ENCODE measurements around the gene HSD3B2.

DNA sequence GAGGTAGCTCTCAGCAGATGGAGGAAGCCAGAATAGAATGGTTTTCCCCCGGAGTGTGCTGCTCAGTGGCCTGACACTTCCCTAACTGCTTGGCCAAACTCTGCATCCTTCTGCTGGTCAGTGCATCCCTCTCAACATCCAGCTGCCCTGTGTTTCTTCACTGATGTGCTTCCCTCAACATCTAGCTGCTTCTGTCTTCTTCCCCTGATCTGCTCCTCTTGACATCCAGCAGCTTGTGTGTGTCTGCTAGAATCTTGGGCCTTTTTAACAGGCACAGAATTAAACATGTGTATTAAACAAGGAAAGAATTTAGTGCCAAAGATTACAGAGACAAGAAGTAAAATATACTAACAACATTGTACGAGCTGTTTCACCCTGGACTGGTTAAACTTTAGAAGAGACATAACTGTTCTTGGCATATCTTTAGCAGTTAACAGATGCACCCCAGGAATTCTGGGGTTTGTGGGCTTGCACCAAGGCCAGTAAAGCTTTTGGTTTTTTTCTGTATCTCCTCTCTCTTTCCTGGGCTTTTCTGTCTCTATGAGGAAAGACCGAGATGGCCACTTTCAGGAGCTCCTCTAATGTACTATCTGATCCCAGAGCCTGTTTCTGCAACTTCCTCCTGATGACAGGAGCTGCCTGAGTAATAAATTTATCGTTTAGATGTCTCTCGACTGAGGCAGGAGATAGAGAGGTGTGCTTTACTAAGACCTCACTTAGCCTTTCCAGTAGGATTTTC, 57.3 kb downstream of the HSD3B2 start:
- TF ChIP-seq POLR2A (IDR thresholded peaks at IDR 0.05; ENCODE audit: low read length), result no peak
- no peak for TF ChIP-seq GATA1 (IDR thresholded peaks at IDR 0.05; ENCODE audit: low read depth, low read length)
